Activated CD8-positive, alpha-beta memory T cell treated with anti-CD3 and anti-CD28 coated beads for 4 hours (primary cell): Measurements from ENCODE around the gene AVPI1.
"Not testable (repeated sequence)": the region's sequence is repeated elsewhere in the genome, so short reads cannot be mapped to it uniquely, and the experiment has no call there.

Experiments
- DNase-seq, 2 donors: peaks; one replicate each; pipeline ENCODE4 v3.0.0-alpha.2; 2020; ENCODE audit warnings: low read depth in 2 of 2

The AVPI1 gene

GRCh38 chr10:97683556-97684367 lies 3.3 kb downstream of the AVPI1 start:
- DNase-seq, result no peak

- DNase-seq, result no peak
Measured at GRCh38 chr10:97682042-97682441, 5.0 kb downstream of the AVPI1 start.

- no peak for DNase-seq
Measured at GRCh38 chr10:97679594-97679993, 7.4 kb downstream of the AVPI1 start.

- DNase-seq, result peak in 1 of 2 donors; percentile 26
Measured at GRCh38 chr10:97676770-97677581, 10.1 kb downstream of the AVPI1 start.

- no peak for DNase-seq
Measured at GRCh38 chr10:97675222-97675621, 11.8 kb downstream of the AVPI1 start.

GRCh38 chr10:97673736-97674525 lies 13.1 kb downstream of the AVPI1 start:
- DNase-seq, result no peak

GRCh38 chr10:97669571-97669970 lies 17.5 kb downstream of the AVPI1 start:
- no peak for DNase-seq

- DNase-seq, result no peak
Measured at GRCh38 chr10:97667463-97667862, 19.6 kb downstream of the AVPI1 start.

GRCh38 chr10:97666992-97667391 lies 20.0 kb downstream of the AVPI1 start:
- DNase-seq, result no peak

GRCh38 chr10:97664282-97664850 lies 22.7 kb downstream of the AVPI1 start:
- no peak for DNase-seq

- DNase-seq, result no peak
Measured at GRCh38 chr10:97659589-97659988, 27.5 kb downstream of the AVPI1 start.

- DNase-seq, result no peak
Measured at GRCh38 chr10:97656777-97657176, 30.3 kb downstream of the AVPI1 start.

- DNase-seq, result no peak
Measured at GRCh38 chr10:97651773-97652172, 35.3 kb downstream of the AVPI1 start.

GRCh38 chr10:97650726-97651125 lies 36.3 kb downstream of the AVPI1 start:
- no peak for DNase-seq

- not testable (repeated sequence) for DNase-seq
Measured at GRCh38 chr10:97649405-97649750, 37.7 kb downstream of the AVPI1 start.

GRCh38 chr10:97648562-97649404 lies 38.3 kb downstream of the AVPI1 start:
- peak in 1 of 2 donors; percentile 18 for DNase-seq

GRCh38 chr10:97647556-97647955 lies 39.5 kb downstream of the AVPI1 start:
- DNase-seq, result no peak

- no peak for DNase-seq
Measured at GRCh38 chr10:97644936-97645335, 42.1 kb downstream of the AVPI1 start.

GRCh38 chr10:97643441-97643985 lies 43.5 kb downstream of the AVPI1 start:
- DNase-seq, result no peak

GRCh38 chr10:97642471-97643159 lies 44.4 kb downstream of the AVPI1 start:
- not testable (repeated sequence) for DNase-seq
